Aorta (tissue), 5 donors: Measurements from ENCODE around the gene COL5A2. TPM values are rescaled to one million over a fixed set of nuclear protein-coding genes. Genes with fewer than 3 reads are reported as not detected.

Experiments
- ATAC-seq: fragments of 200-7000 bp; cut with Tn5 transposase; one replicate; pipeline ENCODE4 v1.9.1; 2022; ENCODE audit warnings: moderate library complexity; ENCODE audit not compliant: low FRiP score
- DNase-seq, 2 donors: peaks; one replicate each; pipeline ENCODE4 v3.0.0-alpha.2; 2020
- H3K27ac ChIP-seq, 2 donors: one replicate each; pipeline ENCODE4 v1.5.1; 2013; ENCODE audit warnings: low read length in 2 of 2, mild to moderate bottlenecking in 2 of 2, moderate library complexity in 2 of 2, control low read depth in 1 of 2, inconsistent platforms in 1 of 2, low read depth in 1 of 2
- H3K27me3 ChIP-seq, 2 donors: one replicate each; pipeline ENCODE4 v1.6.1; 2013; ENCODE audit warnings: control low read depth in 1 of 2, low read length in 1 of 2, mild to moderate bottlenecking in 1 of 2, moderate library complexity in 1 of 2; ENCODE audit not compliant: insufficient read depth in 2 of 2, control insufficient read depth in 1 of 2
- H3K36me3 ChIP-seq, 2 donors: one replicate each; pipeline ENCODE4 v1.6.1; 2013; ENCODE audit warnings: control low read depth in 1 of 2, low read length in 1 of 2, mild to moderate bottlenecking in 1 of 2; ENCODE audit not compliant: insufficient read depth in 2 of 2, control insufficient read depth in 1 of 2
- H3K4me1 ChIP-seq, 2 donors: one replicate each; pipeline ENCODE4 v1.6.1; 2013; ENCODE audit warnings: low read length in 2 of 2, control low read depth in 1 of 2, mild to moderate bottlenecking in 1 of 2, moderate library complexity in 1 of 2; ENCODE audit not compliant: insufficient read depth in 2 of 2, control insufficient read depth in 1 of 2
- H3K4me3 ChIP-seq, 2 donors: one replicate each; pipeline ENCODE4 v1.5.1; 2013; ENCODE audit warnings: low read length in 2 of 2, control low read depth in 1 of 2, mild to moderate bottlenecking in 1 of 2
- H3K9me3 ChIP-seq: one replicate; pipeline ENCODE4 v1.6.1; 2013; ENCODE audit warnings: mild to moderate bottlenecking, low read length; ENCODE audit not compliant: control insufficient read depth
- WGBS, 2 donors: extraction: QIAGEN DNeasy Blood & Tissue Kit; methylation state at CpG; one replicate each; pipeline ENCODE4 v1.1.7; 2013; 5-methylcytosine and 5-hydroxymethylcytosine counted together
- intact Hi-C, 2 donors: fragments of 100-400 bp; cut with DNase I; formaldehyde crosslinking; loops; one replicate each; pipeline versions ENCODE4 v1.14.2 to v1.15.0; 2022
- polyA plus RNA-seq, 2 donors: library from polyadenylated mRNA; stranded (reverse); fragments of 200-250 nt; gene quantifications; one replicate each; pipeline ENCODE4 v1.2.3, GENCODE V29; 2013
- total RNA-seq, 2 donors: library from RNA; stranded (reverse); fragmentation: NEBNext Ultra II Directional; extraction: Animal tissue kit (Norgen Biotek cat#: 25700); gene quantifications; one replicate each; pipeline ENCODE4 v1.2.1, GENCODE V29; 2021
- donor health status: healthy with polysubstance abuse.
- donor health status: Bipolar disorder and iron deficiency.
- donor health status: DM: no; HTN: no; CAD: no.
- donor health status: DM: no; HTN: no; CAD: no.
- donor health status: DM: yes; HTN: yes; CAD: no.

The COL5A2 gene
- total and polyA plus RNA-seq, 4 donors: 13.3 to 131 (median 97.9) TPM

DNA sequence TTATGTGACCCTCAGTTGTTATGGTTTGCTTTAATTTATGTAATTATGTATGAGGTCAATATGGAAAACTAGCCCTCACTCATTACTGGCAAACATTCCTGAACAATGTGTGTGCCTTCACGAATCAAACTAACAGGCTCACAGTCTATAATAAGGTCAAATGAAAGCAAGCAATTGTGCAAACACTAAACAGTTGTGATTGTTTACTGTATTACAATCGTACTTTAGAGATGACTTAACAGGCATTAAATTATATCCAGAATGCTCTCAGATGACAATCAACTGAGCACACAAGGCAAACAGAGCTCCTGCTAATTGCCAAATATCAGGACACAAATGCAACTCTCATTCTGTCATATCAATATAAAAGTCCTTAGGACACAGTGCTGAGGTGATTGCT, 29.5 kb downstream of the COL5A2 start:
- no peaks in the 10 kb centered on the region for H3K9me3 ChIP-seq
- intact Hi-C loops: no loop called here
- peaks cover 2 to 9% of the 10 kb centered on the region in 2 donors for H3K4me1 ChIP-seq
- no peak overlapping the region for H3K4me3 ChIP-seq
- H3K27ac ChIP-seq: peak overlapping the region in 1 of 2 donors; percentile 57
- ATAC-seq (no peak), DNase-seq (no peak)
- H3K36me3 ChIP-seq: no peaks in the 10 kb centered on the region
- 1 to 5% methylated on average over 2 of the region's 2 CpGs for WGBS, 2 donors
- no peaks in the 10 kb centered on the region for H3K27me3 ChIP-seq

GRCh38 chr2:189147989-189148388, 31.6 kb downstream of the COL5A2 start:
- Histone ChIP-seq H3K36me3 (no peaks in the 10 kb centered on the region), H3K4me3 (no peak overlapping the region), H3K27me3 (no peaks in the 10 kb centered on the region), H3K4me1 (peaks cover 2 to 7% of the 10 kb centered on the region in 2 donors), H3K27ac (no peak overlapping the region), H3K9me3 (no peaks in the 10 kb centered on the region)
- WGBS, 2 donors: 0 to 99% methylated on average over 1 of the region's 1 CpG
- no peak for ATAC-seq
- no peak for DNase-seq
- intact Hi-C loops: no loop called here

DNA sequence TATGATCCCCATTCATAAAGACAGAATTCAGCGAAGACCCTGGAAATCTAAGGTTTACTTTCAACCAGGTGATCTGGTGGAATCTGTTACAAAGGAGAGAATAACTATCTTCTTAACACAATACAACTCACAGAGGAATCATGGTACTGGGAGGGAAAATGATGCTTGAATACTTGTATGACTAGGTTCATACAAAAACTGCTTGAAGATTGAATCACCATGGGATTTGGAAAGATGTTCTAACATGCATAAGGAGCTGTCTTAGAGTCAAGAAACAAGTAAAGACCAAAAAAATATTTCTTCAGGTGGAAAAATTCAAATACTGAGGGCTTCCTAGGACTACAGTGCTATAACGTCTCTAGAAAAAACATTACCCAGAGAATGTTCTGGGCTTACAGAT, 32.2 kb downstream of the COL5A2 start:
- H3K36me3 ChIP-seq: no peaks in the 10 kb centered on the region
- ATAC-seq: no peak
- no peak overlapping the region for H3K4me3 ChIP-seq
- H3K4me1 ChIP-seq: peaks cover 2 to 7% of the 10 kb centered on the region in 2 donors
- DNase-seq: no peak
- 75 to 82% methylated on average over 2 of the region's 2 CpGs for WGBS, 2 donors
- H3K27me3 ChIP-seq: no peaks in the 10 kb centered on the region
- H3K9me3 ChIP-seq: no peaks in the 10 kb centered on the region
- intact Hi-C loops: no loop called here
- no peak overlapping the region for H3K27ac ChIP-seq

DNA sequence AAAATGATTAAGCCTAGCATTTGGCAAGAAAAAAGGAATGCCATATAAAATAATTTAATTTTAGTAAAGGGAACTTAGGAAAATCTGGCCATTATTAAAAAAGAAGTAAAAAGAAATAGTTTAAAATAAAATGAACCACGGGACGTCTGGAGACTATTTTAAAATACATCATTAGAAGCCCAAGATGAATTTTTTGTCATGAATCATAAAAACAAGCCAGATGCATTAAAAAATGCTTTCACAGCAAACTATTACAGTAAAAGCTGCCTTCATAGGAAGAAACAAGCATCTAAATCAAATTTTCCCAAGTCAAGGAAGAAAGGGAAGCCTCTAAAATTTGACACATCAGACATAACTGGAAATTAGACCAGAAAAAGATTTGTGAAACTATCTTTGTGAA, 33.0 kb downstream of the COL5A2 start:
- ATAC-seq (no peak), DNase-seq (no peak)
- intact Hi-C loops: no loop called here
- Histone ChIP-seq H3K36me3 (no peaks in the 10 kb centered on the region), H3K27ac (no peak overlapping the region), H3K4me3 (no peak overlapping the region), H3K4me1 (peaks cover 2 to 7% of the 10 kb centered on the region in 2 donors), H3K9me3 (no peaks in the 10 kb centered on the region), H3K27me3 (no peaks in the 10 kb centered on the region)
- WGBS, 2 donors: 1 to 3% methylated on average over 2 of the region's 2 CpGs

DNA sequence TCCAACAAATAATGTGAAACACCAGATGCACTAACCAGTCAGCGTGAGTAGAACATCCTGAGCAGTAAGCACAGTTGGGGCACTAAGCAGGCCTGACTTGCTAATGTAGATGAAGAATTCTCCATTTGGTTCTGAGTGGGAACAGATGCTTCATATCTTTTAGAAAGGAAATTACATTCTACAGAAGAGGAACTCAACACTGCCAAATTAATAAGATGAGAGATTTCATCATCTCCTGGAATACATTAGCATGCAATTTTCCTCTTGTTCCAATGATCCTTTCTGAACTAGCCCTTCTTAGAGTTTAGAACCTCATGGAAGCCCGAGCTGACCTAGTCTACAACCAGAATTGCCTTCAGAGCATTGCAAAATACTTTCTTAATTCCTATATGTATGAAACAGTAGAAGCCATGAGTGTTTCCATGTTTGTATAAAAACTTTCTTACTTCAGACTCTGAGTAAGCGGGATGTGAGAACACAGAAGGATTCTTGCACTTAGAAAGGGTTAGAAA, 34.8 kb downstream of the COL5A2 start:
- Histone ChIP-seq H3K27me3 (no peaks in the 10 kb centered on the region), H3K36me3 (no peaks in the 10 kb centered on the region), H3K4me1 (peaks cover 2 to 4% of the 10 kb centered on the region in 2 donors), H3K4me3 (no peak overlapping the region), H3K9me3 (no peaks in the 10 kb centered on the region), H3K27ac (no peak overlapping the region)
- no peak for DNase-seq
- WGBS, 2 donors: 92 to 93% methylated on average over 3 of the region's 3 CpGs
- peak; percentile 19 for ATAC-seq
- intact Hi-C loops: no loop called here

GRCh38 chr2:189143925-189144324, 35.6 kb downstream of the COL5A2 start:
- Histone ChIP-seq H3K36me3 (no peaks in the 10 kb centered on the region), H3K4me1 (peaks cover 2 to 4% of the 10 kb centered on the region in 2 donors), H3K27ac (no peak overlapping the region), H3K4me3 (no peak overlapping the region), H3K9me3 (no peaks in the 10 kb centered on the region), H3K27me3 (no peaks in the 10 kb centered on the region)
- ATAC-seq (no peak), DNase-seq (no peak)
- 80 to 83% methylated on average over 2 of the region's 2 CpGs for WGBS, 2 donors
- intact Hi-C loops: no loop called here

DNA sequence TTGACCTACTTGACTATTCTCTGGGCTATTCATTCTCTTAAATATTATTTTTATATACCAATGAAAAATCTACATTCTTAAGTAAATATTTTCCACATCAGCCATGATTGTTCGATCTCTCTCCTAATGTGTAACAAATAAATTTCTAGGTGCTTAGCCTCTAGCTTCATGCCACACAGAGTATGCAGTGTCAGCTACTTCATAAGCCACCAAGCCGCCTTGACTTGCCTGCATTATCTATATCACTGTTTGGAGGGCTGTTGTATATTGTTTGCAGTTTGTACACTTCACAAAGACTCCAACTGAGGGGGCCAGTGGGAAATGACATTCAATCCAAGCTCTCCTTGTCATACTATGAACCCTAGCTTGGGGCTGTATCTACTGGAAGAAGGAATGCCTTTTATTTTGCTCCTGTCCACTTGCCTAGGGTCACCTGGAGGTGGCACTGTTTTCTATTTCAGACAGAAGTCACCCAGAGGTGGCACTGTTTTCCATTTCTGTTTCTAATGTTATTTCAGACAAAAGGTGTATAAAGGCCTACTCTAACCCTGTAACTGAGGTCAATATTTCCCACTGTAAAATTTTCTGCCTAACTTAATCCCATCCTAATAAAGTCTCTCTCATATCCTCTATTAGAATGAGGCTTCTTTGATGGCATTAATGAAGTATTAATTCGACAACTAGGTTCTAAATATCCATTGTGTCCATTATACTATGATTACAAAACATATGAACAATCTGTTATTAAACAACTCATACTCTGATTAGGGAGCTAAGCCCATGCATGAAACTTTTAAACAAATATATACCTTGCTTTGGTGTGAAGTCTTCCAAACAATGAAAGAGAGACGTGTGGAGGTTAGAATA, 36.4 kb downstream of the COL5A2 start:
- Histone ChIP-seq H3K36me3 (no peaks in the 10 kb centered on the region), H3K9me3 (no peaks in the 10 kb centered on the region), H3K27ac (no peak overlapping the region), H3K27me3 (no peaks in the 10 kb centered on the region), H3K4me1 (peaks cover 2 to 4% of the 10 kb centered on the region in 2 donors), H3K4me3 (no peak overlapping the region)
- 95 to 98% methylated on average over 4 of the region's 4 CpGs for WGBS, 2 donors
- DNase-seq (no peak), ATAC-seq (no peak)
- intact Hi-C loops: no loop called here

- Histone ChIP-seq H3K4me3 (no peak overlapping the region), H3K4me1 (peaks cover 0 to 3% of the 10 kb centered on the region in 2 donors), H3K27ac (no peak overlapping the region), H3K36me3 (no peaks in the 10 kb centered on the region), H3K27me3 (no peaks in the 10 kb centered on the region), H3K9me3 (no peaks in the 10 kb centered on the region)
- ATAC-seq (no peak), DNase-seq (no peak)
- WGBS, 2 donors: 97% methylated on average over 5 of the region's 5 CpGs
- intact Hi-C loops: no loop called here
These were observed 40.8 kb downstream of the COL5A2 start for GRCh38 chr2:189138800-189139199.

- DNase-seq (no peak), ATAC-seq (no peak)
- WGBS, 2 donors: 99 to 100% methylated on average over 1 of the region's 1 CpG
- intact Hi-C loops: no loop called here
- H3K9me3 ChIP-seq: no peaks in the 10 kb centered on the region
- H3K27me3 ChIP-seq: no peaks in the 10 kb centered on the region
- H3K36me3 ChIP-seq: no peaks in the 10 kb centered on the region
- H3K4me3 ChIP-seq: no peak overlapping the region
- no peak overlapping the region for H3K27ac ChIP-seq
- H3K4me1 ChIP-seq: no peaks in the 10 kb centered on the region
These were observed 42.0 kb downstream of the COL5A2 start for GRCh38 chr2:189137519-189137918.
